ENCODE data around the gene PLA2G2A. TPM values are rescaled to one million over a fixed set of nuclear protein-coding genes. Genes with fewer than 3 reads are reported as not detected.
"Not testable (repeated sequence)": the region's sequence is repeated elsewhere in the genome, so short reads cannot be mapped to it uniquely, and the experiment has no call there.

The PLA2G2A gene
- total and polyA plus RNA-seq, 4 donors = 441 to 1,724 (median 1,565) TPM; not detected in 1

DNA sequence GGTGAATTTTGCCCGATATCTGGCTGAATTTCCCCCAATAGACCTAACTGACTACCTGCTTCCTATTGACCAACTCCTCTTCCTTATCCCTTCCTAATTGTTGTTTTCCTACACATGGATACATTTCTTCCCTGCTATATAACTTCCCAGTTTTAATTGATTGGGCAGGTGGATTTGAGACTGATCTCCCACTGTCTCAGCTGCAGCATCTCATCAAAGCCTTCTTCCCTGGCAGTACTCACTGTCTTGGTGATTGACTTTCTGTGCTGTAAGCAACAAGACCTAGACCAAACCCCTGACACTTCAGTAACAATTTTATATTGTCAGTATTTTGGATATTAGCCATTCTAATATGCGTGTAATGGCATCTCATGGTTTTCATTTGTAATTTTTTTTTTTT, 11.3 kb upstream of the PLA2G2A start:
- Histone ChIP-seq H3K9me3 (ENCODE audit: control insufficient read depth in 4 of 4, low read length in 3 of 4) (no peaks in the 10 kb centered on the region), H3K4me3 (ENCODE audit: low read depth in 1 of 3, low read length in 3 of 3) (no peak overlapping the region), H3K9ac (ENCODE audit: low read depth in 1 of 2, low read length in 2 of 2) (no peak overlapping the region), H3K4me1 (ENCODE audit: control insufficient read depth in 4 of 4, insufficient read depth in 4 of 4, low read length in 3 of 4) (peaks cover 0 to 13% (median 9%) of the 10 kb centered on the region in 4 donors), H3K36me3 (ENCODE audit: control insufficient read depth in 4 of 4, insufficient read depth in 3 of 4, low read depth in 1 of 4, low read length in 3 of 4) (no peaks in the 10 kb centered on the region), H3K27me3 (ENCODE audit: control insufficient read depth in 4 of 4, insufficient read depth in 4 of 4, low read length in 3 of 4) (no peaks in the 10 kb centered on the region), H3K27ac (ENCODE audit: low read depth in 1 of 2, low read length in 2 of 2) (no peak overlapping the region)
- TF ChIP-seq HNF4A (conservative IDR thresholded peaks at IDR 0.05) (no peak), FOXA1 (IDR thresholded peaks at IDR 0.05) (no peak), RXRA (IDR thresholded peaks at IDR 0.05) (no peak), SP1 (IDR thresholded peaks at IDR 0.05) (no peak), YY1 (IDR thresholded peaks at IDR 0.05) (no peak), JUND (IDR thresholded peaks at IDR 0.05) (no peak), GABPA (IDR thresholded peaks at IDR 0.05 in 1 of 2, conservative IDR thresholded peaks at IDR 0.05 in 1 of 2) (no peak), NR2F2 (IDR thresholded peaks at IDR 0.05) (no peak)
- TF ChIP-seq, protein P1, sequence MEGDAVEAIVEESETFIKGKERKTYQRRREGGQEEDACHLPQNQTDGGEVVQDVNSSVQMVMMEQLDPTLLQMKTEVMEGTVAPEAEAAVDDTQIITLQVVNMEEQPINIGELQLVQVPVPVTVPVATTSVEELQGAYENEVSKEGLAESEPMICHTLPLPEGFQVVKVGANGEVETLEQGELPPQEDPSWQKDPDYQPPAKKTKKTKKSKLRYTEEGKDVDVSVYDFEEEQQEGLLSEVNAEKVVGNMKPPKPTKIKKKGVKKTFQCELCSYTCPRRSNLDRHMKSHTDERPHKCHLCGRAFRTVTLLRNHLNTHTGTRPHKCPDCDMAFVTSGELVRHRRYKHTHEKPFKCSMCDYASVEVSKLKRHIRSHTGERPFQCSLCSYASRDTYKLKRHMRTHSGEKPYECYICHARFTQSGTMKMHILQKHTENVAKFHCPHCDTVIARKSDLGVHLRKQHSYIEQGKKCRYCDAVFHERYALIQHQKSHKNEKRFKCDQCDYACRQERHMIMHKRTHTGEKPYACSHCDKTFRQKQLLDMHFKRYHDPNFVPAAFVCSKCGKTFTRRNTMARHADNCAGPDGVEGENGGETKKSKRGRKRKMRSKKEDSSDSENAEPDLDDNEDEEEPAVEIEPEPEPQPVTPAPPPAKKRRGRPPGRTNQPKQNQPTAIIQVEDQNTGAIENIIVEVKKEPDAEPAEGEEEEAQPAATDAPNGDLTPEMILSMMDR (IDR thresholded peaks at IDR 0.05; ENCODE audit: low read depth, low read length, missing input control) = no peak
- TF ChIP-seq, protein P2, sequence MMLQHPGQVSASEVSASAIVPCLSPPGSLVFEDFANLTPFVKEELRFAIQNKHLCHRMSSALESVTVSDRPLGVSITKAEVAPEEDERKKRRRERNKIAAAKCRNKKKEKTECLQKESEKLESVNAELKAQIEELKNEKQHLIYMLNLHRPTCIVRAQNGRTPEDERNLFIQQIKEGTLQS (IDR thresholded peaks at IDR 0.05) = no peak
- TF ChIP-seq, protein P3, sequence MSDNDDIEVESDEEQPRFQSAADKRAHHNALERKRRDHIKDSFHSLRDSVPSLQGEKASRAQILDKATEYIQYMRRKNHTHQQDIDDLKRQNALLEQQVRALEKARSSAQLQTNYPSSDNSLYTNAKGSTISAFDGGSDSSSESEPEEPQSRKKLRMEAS (IDR thresholded peaks at IDR 0.05) = no peak
- DNase-seq (ENCODE audit: low spot score) = no peak
- WGBS = 94% methylated on average over 2 of the region's 2 CpGs

DNA sequence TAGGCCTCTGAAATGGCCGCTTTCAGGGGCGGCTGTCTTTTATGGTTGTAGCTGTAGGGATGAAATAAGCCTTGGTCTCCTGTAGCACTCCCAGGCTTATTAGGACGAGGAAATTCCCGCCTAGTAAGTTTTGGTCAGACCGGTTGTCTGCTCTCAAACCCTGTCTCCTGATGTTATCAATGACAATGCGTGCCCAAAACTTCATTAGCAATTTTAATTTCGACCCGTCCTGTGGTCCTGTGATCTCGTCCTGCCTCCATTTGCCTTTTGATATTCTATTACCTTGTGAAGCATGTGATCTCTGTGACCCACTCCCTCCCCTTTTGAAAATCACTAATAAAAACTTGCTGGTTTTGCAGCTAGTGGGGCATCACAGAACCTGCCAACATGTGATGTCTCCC, 10.8 kb upstream of the PLA2G2A start:
- not testable (repeated sequence) for H3K27ac ChIP-seq (ENCODE audit: low read depth in 1 of 2, low read length in 2 of 2); H3K27me3 ChIP-seq (ENCODE audit: control insufficient read depth in 4 of 4, insufficient read depth in 4 of 4, low read length in 3 of 4); H3K9me3 ChIP-seq (ENCODE audit: control insufficient read depth in 4 of 4, low read length in 3 of 4); H3K9ac ChIP-seq (ENCODE audit: low read depth in 1 of 2, low read length in 2 of 2); H3K36me3 ChIP-seq (ENCODE audit: control insufficient read depth in 4 of 4, insufficient read depth in 3 of 4, low read depth in 1 of 4, low read length in 3 of 4); H3K4me3 ChIP-seq (ENCODE audit: low read depth in 1 of 3, low read length in 3 of 3); DNase-seq (ENCODE audit: low spot score)
- WGBS = 82% methylated on average over 9 of the region's 9 CpGs
- peaks cover 0 to 13% (median 9%) of the 10 kb centered on the region in 4 donors for H3K4me1 ChIP-seq (ENCODE audit: control insufficient read depth in 4 of 4, insufficient read depth in 4 of 4, low read length in 3 of 4)

DNA sequence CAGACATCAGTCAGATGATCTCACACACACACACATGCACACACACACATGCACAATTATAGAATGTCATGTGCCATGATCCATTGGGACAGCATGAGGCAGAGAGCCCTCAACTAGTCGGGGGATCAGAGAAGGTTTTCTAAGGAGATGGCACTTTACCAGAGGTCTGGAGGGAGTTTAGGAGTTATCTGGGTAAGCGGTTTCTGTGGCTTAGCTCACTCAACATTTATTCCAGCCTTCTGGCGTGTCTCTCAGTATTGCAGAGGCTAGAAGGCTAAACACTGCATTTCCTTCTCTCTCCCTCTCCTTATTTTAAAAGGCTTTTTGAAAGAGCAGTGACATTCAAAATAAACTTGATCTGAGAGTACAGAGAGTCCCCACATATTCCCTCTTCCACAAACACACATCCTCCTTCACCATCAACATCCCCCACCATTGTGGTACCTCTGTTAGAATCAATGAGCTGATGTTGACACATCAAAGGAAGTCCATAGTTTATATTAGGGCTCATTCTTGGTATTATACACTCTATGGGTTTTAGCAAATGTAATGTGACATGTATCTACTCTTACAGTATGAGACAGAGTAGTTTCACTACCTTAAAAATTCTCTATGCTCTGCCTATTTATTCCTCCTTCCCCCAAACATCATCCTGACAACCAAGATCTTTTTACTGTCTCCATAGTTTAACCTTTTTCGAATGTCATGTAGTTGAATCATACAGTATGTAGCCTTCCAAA, 9.0 kb upstream of the PLA2G2A start:
- no peak overlapping the region for H3K27ac ChIP-seq (ENCODE audit: low read depth in 1 of 2, low read length in 2 of 2)
- 79% methylated on average over 4 of the region's 4 CpGs for WGBS
- H3K9me3 ChIP-seq (ENCODE audit: control insufficient read depth in 4 of 4, low read length in 3 of 4) = no peaks in the 10 kb centered on the region
- H3K27me3 ChIP-seq (ENCODE audit: control insufficient read depth in 4 of 4, insufficient read depth in 4 of 4, low read length in 3 of 4) = no peaks in the 10 kb centered on the region
- TF ChIP-seq YY1 (IDR thresholded peaks at IDR 0.05) (no peak), EGR1 (IDR thresholded peaks at IDR 0.05; ENCODE audit: low read depth in 2 of 2) (no peak), RXRA (IDR thresholded peaks at IDR 0.05) (no peak), GABPA (IDR thresholded peaks at IDR 0.05 in 1 of 2, conservative IDR thresholded peaks at IDR 0.05 in 1 of 2) (no peak)
- TF ChIP-seq, protein P3 (IDR thresholded peaks at IDR 0.05) = no peak
- TF ChIP-seq, protein P2 (IDR thresholded peaks at IDR 0.05) = no peak
- TF ChIP-seq, protein P4, sequence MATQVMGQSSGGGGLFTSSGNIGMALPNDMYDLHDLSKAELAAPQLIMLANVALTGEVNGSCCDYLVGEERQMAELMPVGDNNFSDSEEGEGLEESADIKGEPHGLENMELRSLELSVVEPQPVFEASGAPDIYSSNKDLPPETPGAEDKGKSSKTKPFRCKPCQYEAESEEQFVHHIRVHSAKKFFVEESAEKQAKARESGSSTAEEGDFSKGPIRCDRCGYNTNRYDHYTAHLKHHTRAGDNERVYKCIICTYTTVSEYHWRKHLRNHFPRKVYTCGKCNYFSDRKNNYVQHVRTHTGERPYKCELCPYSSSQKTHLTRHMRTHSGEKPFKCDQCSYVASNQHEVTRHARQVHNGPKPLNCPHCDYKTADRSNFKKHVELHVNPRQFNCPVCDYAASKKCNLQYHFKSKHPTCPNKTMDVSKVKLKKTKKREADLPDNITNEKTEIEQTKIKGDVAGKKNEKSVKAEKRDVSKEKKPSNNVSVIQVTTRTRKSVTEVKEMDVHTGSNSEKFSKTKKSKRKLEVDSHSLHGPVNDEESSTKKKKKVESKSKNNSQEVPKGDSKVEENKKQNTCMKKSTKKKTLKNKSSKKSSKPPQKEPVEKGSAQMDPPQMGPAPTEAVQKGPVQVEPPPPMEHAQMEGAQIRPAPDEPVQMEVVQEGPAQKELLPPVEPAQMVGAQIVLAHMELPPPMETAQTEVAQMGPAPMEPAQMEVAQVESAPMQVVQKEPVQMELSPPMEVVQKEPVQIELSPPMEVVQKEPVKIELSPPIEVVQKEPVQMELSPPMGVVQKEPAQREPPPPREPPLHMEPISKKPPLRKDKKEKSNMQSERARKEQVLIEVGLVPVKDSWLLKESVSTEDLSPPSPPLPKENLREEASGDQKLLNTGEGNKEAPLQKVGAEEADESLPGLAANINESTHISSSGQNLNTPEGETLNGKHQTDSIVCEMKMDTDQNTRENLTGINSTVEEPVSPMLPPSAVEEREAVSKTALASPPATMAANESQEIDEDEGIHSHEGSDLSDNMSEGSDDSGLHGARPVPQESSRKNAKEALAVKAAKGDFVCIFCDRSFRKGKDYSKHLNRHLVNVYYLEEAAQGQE (IDR thresholded peaks at IDR 0.05) = no peak
- TF ChIP-seq, protein P1 (IDR thresholded peaks at IDR 0.05; ENCODE audit: low read depth, low read length, missing input control) = no peak
- H3K9ac ChIP-seq (ENCODE audit: low read depth in 1 of 2, low read length in 2 of 2) = no peak overlapping the region
- H3K36me3 ChIP-seq (ENCODE audit: control insufficient read depth in 4 of 4, insufficient read depth in 3 of 4, low read depth in 1 of 4, low read length in 3 of 4) = no peaks in the 10 kb centered on the region
- peaks cover 0 to 13% (median 9%) of the 10 kb centered on the region in 4 donors for H3K4me1 ChIP-seq (ENCODE audit: control insufficient read depth in 4 of 4, insufficient read depth in 4 of 4, low read length in 3 of 4)
- no peak for DNase-seq (ENCODE audit: low spot score)
- no peak overlapping the region for H3K4me3 ChIP-seq (ENCODE audit: low read depth in 1 of 3, low read length in 3 of 3)
